CD14-positive monocyte (primary cell): ENCODE results near the gene RPS27L. TPM values are rescaled to one million over a fixed set of nuclear protein-coding genes. Genes with fewer than 3 reads are reported as not detected.

ENCODE experiments used
- DNase-seq, 3 donors: peaks; one replicate each; pipeline ENCODE4 v3.0.0-alpha.2; 2011 to 2022
- H2AFZ ChIP-seq: 2 replicates; pipeline ENCODE4 v1.6.0; 2012; ENCODE audit warnings: mild to moderate bottlenecking, low read depth, low read length, inconsistent platforms; ENCODE audit not compliant: insufficient read depth, poor library complexity, severe bottlenecking
- H3K27ac ChIP-seq, 2 donors: 1 replicate in 1 of 2; 2 replicates in 1 of 2; pipeline ENCODE4 v1.5.1; 2012 to 2013; ENCODE audit warnings: low read length in 2 of 2, control low read depth in 1 of 2, inconsistent platforms in 1 of 2, low read depth in 1 of 2, mild to moderate bottlenecking in 1 of 2
- H3K27me3 ChIP-seq, 2 donors: one replicate each; pipeline versions ENCODE4 v1.6.0 to v1.6.1; 2011 to 2013; ENCODE audit warnings: low read length in 2 of 2; ENCODE audit not compliant: control insufficient read depth in 2 of 2, insufficient read depth in 2 of 2
- H3K36me3 ChIP-seq, 2 donors: replicated peaks in 1 of 2; 1 replicate in 1 of 2; 2 replicates in 1 of 2; pipeline versions ENCODE4 v1.5.1 to v1.6.1; 2012 to 2013; ENCODE audit warnings: low read length in 2 of 2, control low read depth in 1 of 2, inconsistent platforms in 1 of 2, mild to moderate bottlenecking in 1 of 2; ENCODE audit not compliant: insufficient read depth in 2 of 2, control insufficient read depth in 1 of 2
- H3K4me1 ChIP-seq, 2 donors: 1 replicate in 1 of 2; 2 replicates in 1 of 2; pipeline versions ENCODE4 v1.5.1 to v1.6.1; 2012 to 2013; ENCODE audit warnings: low read length in 2 of 2, control low read depth in 1 of 2, inconsistent platforms in 1 of 2, mild to moderate bottlenecking in 1 of 2, moderate library complexity in 1 of 2; ENCODE audit not compliant: insufficient read depth in 2 of 2, control insufficient read depth in 1 of 2
- H3K4me2 ChIP-seq: replicated peaks from 2 replicates; pipeline ENCODE3; 2012; ENCODE audit warnings: low read length, moderate library complexity, mild to moderate bottlenecking; ENCODE audit not compliant: poor library complexity, severe bottlenecking; ENCODE audit errors: extremely low read depth
- H3K4me3 ChIP-seq, 3 experiments: fragments of 200-600 bp in 1 of 3; sonication (generic) in 1 of 3; replicated peaks in 1 of 3; 1 replicate in 2 of 3; 2 replicates in 1 of 3; pipeline ENCODE4 v1.5.1; 2011 to 2013; ENCODE audit warnings: low read length in 3 of 3, mild to moderate bottlenecking in 3 of 3, control low read depth in 2 of 3, low read depth in 2 of 3, inconsistent platforms in 1 of 3, moderate library complexity in 1 of 3
- H3K79me2 ChIP-seq: 2 replicates; pipeline ENCODE4 v1.6.0; 2012; ENCODE audit warnings: mild to moderate bottlenecking, control low read depth, inconsistent platforms, low read length, moderate library complexity; ENCODE audit not compliant: insufficient read depth
- H3K9ac ChIP-seq: 2 replicates; pipeline ENCODE4 v1.6.0; 2017; ENCODE audit warnings: low read length, mild to moderate bottlenecking; ENCODE audit not compliant: insufficient read depth, poor library complexity, severe bottlenecking
- H3K9me3 ChIP-seq, 2 donors: replicated peaks in 1 of 2; 1 replicate in 1 of 2; 2 replicates in 1 of 2; pipeline versions ENCODE4 v1.5.1 to v1.6.1; 2012 to 2013; ENCODE audit warnings: low read length in 2 of 2, control low read depth in 1 of 2; ENCODE audit not compliant: control insufficient read depth in 1 of 2, insufficient read depth in 1 of 2
- H4K20me1 ChIP-seq: 2 replicates; pipeline ENCODE4 v1.6.0; 2012; ENCODE audit warnings: mild to moderate bottlenecking, low read length, control low read depth, moderate library complexity; ENCODE audit not compliant: insufficient read depth
- H3K27ac Mint-ChIP-seq, 7 donors: one replicate each; pipeline ENCODE4 v1.8.0; 2020; ENCODE audit warnings: mild to moderate bottlenecking in 7 of 7, mixed read lengths in 7 of 7, moderate library complexity in 6 of 7, inconsistent platforms in 2 of 7
- H3K27me3 Mint-ChIP-seq, 3 donors: one replicate each; pipeline ENCODE4 v1.8.0; 2021 to 2022; ENCODE audit warnings: low read depth in 3 of 3, mild to moderate bottlenecking in 3 of 3, mixed read lengths in 3 of 3, moderate library complexity in 3 of 3, inconsistent platforms in 1 of 3
- H3K36me3 Mint-ChIP-seq, 2 donors: one replicate each; pipeline ENCODE4 v1.8.0; 2020; ENCODE audit warnings: mixed read lengths in 2 of 2, inconsistent platforms in 1 of 2, mild to moderate bottlenecking in 1 of 2
- H3K4me1 Mint-ChIP-seq: one replicate; pipeline ENCODE4 v1.8.0; 2020; ENCODE audit warnings: mild to moderate bottlenecking, mixed read lengths
- H3K4me3 Mint-ChIP-seq, 2 donors: one replicate each; pipeline ENCODE4 v1.8.0; 2020; ENCODE audit warnings: mild to moderate bottlenecking in 2 of 2, mixed read lengths in 2 of 2, moderate library complexity in 1 of 2
- H3K9me3 Mint-ChIP-seq, 7 donors: one replicate each; pipeline ENCODE4 v1.8.0; 2020 to 2022; ENCODE audit warnings: mixed read lengths in 7 of 7, mild to moderate bottlenecking in 6 of 7, moderate library complexity in 6 of 7, inconsistent platforms in 2 of 7
- CTCF ChIP-seq: fragments of 200-600 bp; IDR thresholded peaks from one replicate; pipeline ENCODE4 v1.8.0; 2022; ENCODE audit warnings: antibody characterized with exemption, mild to moderate bottlenecking
- WGBS: methylation state at CpG from one replicate; pipeline ENCODE4 v1.1.5; 2013; ENCODE audit warnings: missing lambda C conversion rate; ENCODE audit not compliant: insufficient coverage; 5-methylcytosine and 5-hydroxymethylcytosine counted together
- intact Hi-C, 2 donors: fragments of 100-400 bp; cut with micrococcal nuclease; formaldehyde crosslinking; loops; one replicate each; pipeline versions ENCODE4 v1.15.0 to v1.15.1; 2023
- polyA plus RNA-seq, 3 donors: library from polyadenylated mRNA; depleted of rRNA in 1 of 3; unstranded in 2 of 3; stranded (reverse) in 1 of 3; fragments of 300-500 nt in 2 of 3; fragments of >200 nt in 1 of 3; fragmentation: Illumina TruSeq in 2 of 3; gene quantifications; 1 replicate in 2 of 3; 2 replicates in 1 of 3; pipeline ENCODE4 v1.2.3, GENCODE V29; 2012 to 2021

The RPS27L gene
- polyA plus RNA-seq, 3 donors = 16.1 to 196 (median 178) TPM

GRCh38 chr15:63194302-63194701 is 37.0 kb upstream of the RPS27L start:
- peaks cover 100% of the 10 kb centered on the region for H3K79me2 ChIP-seq
- no peaks in the 10 kb centered on the region for H3K9me3 ChIP-seq
- no peak overlapping the region for H3K9ac ChIP-seq
- peaks cover 72 to 80% of the 10 kb centered on the region in 2 donors for H3K4me1 ChIP-seq
- H2AFZ ChIP-seq = no peak overlapping the region
- H3K4me3 ChIP-seq = peak overlapping the region; percentile 6 to 62 (median 36)
- peaks cover 87% of the 10 kb centered on the region for H4K20me1 ChIP-seq
- no peak for TF ChIP-seq CTCF
- H3K27me3 ChIP-seq = no peaks in the 10 kb centered on the region
- Mint-ChIP-seq H3K4me3 (peak overlapping the region; percentile 31 to 75), H3K27me3 (no peaks in the 10 kb centered on the region), H3K27ac (peak overlapping the region; percentile 85 to 100 (median 95)), H3K4me1 (peaks cover 86% of the 10 kb centered on the region), H3K9me3 (peaks cover 0 to 2% (median 0%) of the 10 kb centered on the region in 7 donors), H3K36me3 (peaks cover 15 to 18% of the 10 kb centered on the region in 2 donors)
- H3K27ac ChIP-seq = peak overlapping the region in 1 of 2 donors; percentile 75
- no peak for DNase-seq
- intact Hi-C loops = loop anchor here (5.0 to 10.0 kb wide), 4 partner anchors 37 to 310 kb away; partner anchors contain the start of genes LACTB (in 1 of the 2), RPS27L (in 1 of the 2) and USP3 (in 1 of the 2)
- peaks cover 5% of the 10 kb centered on the region in 2 donors for H3K36me3 ChIP-seq
- no CpG with 5 or more reads among the region's 4 CpGs for WGBS
- H3K4me2 ChIP-seq = peak overlapping the region; percentile 76

DNA sequence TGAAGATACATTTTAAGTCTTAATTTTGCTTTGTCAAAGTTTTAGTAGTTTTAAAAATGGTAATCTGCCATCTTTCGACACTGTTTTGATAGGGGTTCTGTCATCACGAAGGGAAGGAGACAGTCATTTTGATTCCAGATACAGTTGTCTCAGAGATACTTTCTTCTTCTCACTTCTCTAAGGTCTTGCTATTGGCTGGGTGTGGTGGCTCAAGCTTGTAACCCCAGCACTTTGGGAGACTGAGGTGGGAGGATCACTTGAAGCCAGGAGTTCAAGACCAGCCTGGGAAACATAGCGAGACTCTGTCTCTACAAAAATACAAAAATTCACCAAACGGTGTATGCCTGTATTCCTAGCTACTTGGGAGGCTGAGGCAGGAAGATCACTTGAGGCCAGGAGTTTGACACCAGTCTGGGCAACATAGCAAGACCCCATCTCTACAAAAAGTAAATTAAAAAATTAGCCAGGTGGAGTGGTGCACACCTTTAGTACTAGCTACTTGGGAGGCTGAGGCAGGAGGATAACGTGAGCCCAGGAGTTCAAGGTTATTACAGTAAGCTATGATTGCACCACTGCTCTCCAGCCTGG is 35.4 kb upstream of the RPS27L start:
- peak overlapping the region; percentile 28 to 93 for H3K27ac ChIP-seq
- H4K20me1 ChIP-seq = peaks cover 71% of the 10 kb centered on the region
- intact Hi-C loops = loop anchor here (5.0 to 10.0 kb wide), 4 partner anchors 35 to 312 kb away; partner anchors contain the start of genes LACTB (in 1 of the 2), RPS27L (in 1 of the 2) and USP3 (in 1 of the 2)
- peaks cover 4% of the 10 kb centered on the region in 2 donors for H3K36me3 ChIP-seq
- Mint-ChIP-seq H3K27ac (peak overlapping the region; percentile 90 to 100 (median 96)), H3K36me3 (peaks cover 12 to 14% of the 10 kb centered on the region in 2 donors), H3K27me3 (peaks cover 0 to 3% (median 0%) of the 10 kb centered on the region in 3 donors), H3K4me1 (peaks cover 78% of the 10 kb centered on the region), H3K9me3 (peaks cover 0 to 2% (median 0%) of the 10 kb centered on the region in 7 donors), H3K4me3 (peak overlapping the region; percentile 80 to 100)
- 100% methylated on average over 2 of the region's 5 CpGs for WGBS
- peak overlapping the region in 1 of 3 experiments; percentile 96 for H3K4me3 ChIP-seq
- H3K27me3 ChIP-seq = no peaks in the 10 kb centered on the region
- H3K9ac ChIP-seq = peak overlapping the region; percentile 22
- TF ChIP-seq CTCF = no peak
- no peak overlapping the region for H2AFZ ChIP-seq
- peaks cover 72 to 75% of the 10 kb centered on the region in 2 donors for H3K4me1 ChIP-seq
- H3K9me3 ChIP-seq = no peaks in the 10 kb centered on the region
- DNase-seq = no peak
- H3K79me2 ChIP-seq = peaks cover 84% of the 10 kb centered on the region
- peak overlapping the region; percentile 98 for H3K4me2 ChIP-seq
